ENCODE measurements around the gene ANKRD33B.

GRCh38 chr5:10525124-10525495, 38.8 kb upstream of the ANKRD33B start:
- no peak for TF ChIP-seq CTCF (IDR thresholded peaks at IDR 0.05)
- no peak for TF ChIP-seq POLR2A (IDR thresholded peaks at IDR 0.05)

Measured in esophagus squamous epithelium (tissue), 4 donors.